GM12891 (cell line): ENCODE measurements around the gene ARSJ.

Experiments
- PAX5 ChIP-seq: IDR thresholded peaks from 2 replicates; pipeline ENCODE4 v1.6.1; 2011; ENCODE audit warnings: low read length, moderate library complexity, mild to moderate bottlenecking; ENCODE audit not compliant: insufficient read depth, severe bottlenecking
- POLR2A ChIP-seq: IDR thresholded peaks from 2 replicates; pipeline ENCODE4 v1.6.1; 2011; ENCODE audit warnings: low read depth, low read length, control low read depth

DNA sequence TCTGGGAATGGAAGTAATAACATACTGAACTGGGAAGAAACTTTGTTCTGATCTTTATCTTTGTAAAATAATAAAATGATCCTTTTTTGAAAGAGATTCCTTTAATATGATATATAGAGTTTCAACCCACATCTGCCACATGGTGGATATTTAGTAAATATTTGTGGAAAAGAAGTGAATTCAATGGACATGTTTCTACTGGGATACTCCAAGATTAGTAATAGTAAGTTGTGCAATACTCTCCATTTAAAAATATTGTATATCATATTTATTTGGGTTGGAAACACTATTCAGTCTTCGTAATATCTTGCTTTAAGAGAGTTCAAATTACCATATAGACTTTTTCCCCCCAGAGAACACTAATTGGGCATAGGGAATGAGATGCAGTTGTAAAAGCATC is 17.8 kb upstream of the ARSJ start:
- TF ChIP-seq PAX5 = no peak
- no peak for TF ChIP-seq POLR2A
